K562 (cell line): Measurements from ENCODE around the gene TULP1. TPM values are rescaled to one million over a fixed set of nuclear protein-coding genes. Genes with fewer than 3 reads are reported as not detected.

Experiments
- ATAC-seq: fragments of 200-7000 bp; cut with Tn5 transposase; 3 replicates; pipeline ENCODE4 v1.9.1; 2020; ENCODE audit warnings: moderate library complexity
- BruUV-seq: library from RNA; stranded (reverse); fragments of 400-500 nt; replicated peaks from 2 replicates; lab custom pipeline; 2021; lab: Mats Ljungman, UMichigan
- CTCF ChIA-PET: fragments of 300-600 bp; formaldehyde crosslinking; extraction: SDS; loops from one replicate; lab custom pipeline; 2021; ENCODE audit warnings: low intra/inter-chr PET ratio; lab: Yijun Ruan, JAX
- POLR2A ChIA-PET: fragments of 300-600, 350-650 bp; sonication (Branson Sonifier 250); formaldehyde crosslinking; extraction: SDS; loops from one replicate; lab custom pipeline; 2021; ENCODE audit warnings: antibody characterized with exemption, inconsistent platforms; lab: Yijun Ruan, JAX
- DNase-seq, 4 experiments: peaks; one replicate each; pipeline versions ENCODE4 v3.0.0 to v3.0.0-alpha.2; 2011 to 2018; ENCODE audit warnings: low spot score in 3 of 4, mixed read lengths in 3 of 4; ENCODE audit errors: extremely low read depth in 1 of 4
- FAIRE-seq: peaks from 2 replicates; lab custom pipeline; 2011; peaks lifted over from hg19 to GRCh38; lab: Jason Lieb, UNC
- H2AFZ ChIP-seq: 2 replicates; pipeline ENCODE4 v1.6.0; 2011; ENCODE audit warnings: low read depth, low read length, control low read depth, inconsistent platforms
- H3K27ac ChIP-seq: fragments of 200-600 bp; 3 replicates; pipeline ENCODE4 v1.8.0; 2011; ENCODE audit warnings: low read depth, mild to moderate bottlenecking, control low read depth, inconsistent platforms, low read length, moderate library complexity, mixed read lengths; ENCODE audit errors: extremely low read depth
- H3K27me3 ChIP-seq, 2 experiments: fragments of 300-600 bp in 1 of 2; 2 replicates in 1 of 2; 3 replicates in 1 of 2; pipeline versions ENCODE4 v1.6.0 to v1.8.0; 2011; ENCODE audit warnings: inconsistent platforms in 2 of 2, low read length in 2 of 2, mild to moderate bottlenecking in 1 of 2, mixed read lengths in 1 of 2, moderate library complexity in 1 of 2; ENCODE audit not compliant: control insufficient read depth in 2 of 2, insufficient read depth in 2 of 2
- H3K36me3 ChIP-seq: fragments of 300-600 bp; 3 replicates; pipeline ENCODE4 v1.8.0; 2011; ENCODE audit warnings: mild to moderate bottlenecking, low read length, inconsistent platforms; ENCODE audit not compliant: control insufficient read depth, insufficient read depth
- H3K4me1 ChIP-seq, 2 experiments: fragments of 200-600 bp in 1 of 2; replicated peaks in 1 of 2; 2 replicates in 1 of 2; 3 replicates in 1 of 2; pipeline versions ENCODE4 v1.5.1 to v1.8.0; 2011; ENCODE audit warnings: inconsistent platforms in 2 of 2, low read length in 2 of 2, mild to moderate bottlenecking in 1 of 2, mixed read lengths in 1 of 2, moderate library complexity in 1 of 2; ENCODE audit not compliant: control insufficient read depth in 2 of 2, insufficient read depth in 2 of 2
- H3K4me2 ChIP-seq: 2 replicates; pipeline ENCODE4 v1.6.1; 2011; ENCODE audit warnings: low read length, control low read depth, inconsistent platforms, mixed read lengths; ENCODE audit not compliant: insufficient read depth
- H3K4me3 ChIP-seq: fragments of 200-600 bp; sonication (generic), shearing (Covaris generic); 2 replicates; pipeline ENCODE4 v1.5.1; 2016; ENCODE audit warnings: control low read depth, inconsistent platforms
- H3K79me2 ChIP-seq: fragments of 200-600 bp; 3 replicates; pipeline ENCODE4 v1.8.0; 2011; ENCODE audit warnings: low read length, inconsistent platforms; ENCODE audit not compliant: control insufficient read depth, insufficient read depth
- H3K9ac ChIP-seq, 2 experiments: 2 replicates each; pipeline versions ENCODE4 v1.6.0 to v1.6.1; 2011; ENCODE audit warnings: low read depth in 2 of 2, low read length in 2 of 2, control low read depth in 1 of 2, inconsistent platforms in 1 of 2, mild to moderate bottlenecking in 1 of 2, mixed read lengths in 1 of 2; ENCODE audit not compliant: insufficient read depth in 1 of 2
- H3K9me1 ChIP-seq: one replicate; pipeline ENCODE4 v1.6.0; 2011; ENCODE audit warnings: inconsistent platforms, mild to moderate bottlenecking, low read length, moderate library complexity; ENCODE audit not compliant: control insufficient read depth, insufficient read depth
- H3K9me3 ChIP-seq: replicated peaks from 2 replicates; pipeline ENCODE4 v1.5.1; 2011; ENCODE audit warnings: low read depth, low read length, inconsistent platforms; ENCODE audit not compliant: control insufficient read depth, insufficient read depth
- H4K20me1 ChIP-seq: replicated peaks from 2 replicates; pipeline ENCODE4 v1.6.1; 2011; ENCODE audit warnings: low read length, inconsistent platforms, mixed read lengths; ENCODE audit not compliant: control insufficient read depth, insufficient read depth
- HES1 ChIP-seq: fragments of 450-650 bp; IDR thresholded peaks from 2 replicates; pipeline ENCODE4 v1.6.1; 2016; ENCODE audit warnings: low read depth, mild to moderate bottlenecking, moderate library complexity
- KDM5B ChIP-seq: fragments of 200-600 bp; sonication (generic); IDR thresholded peaks from 2 replicates; pipeline ENCODE4 v1.6.1; 2012; ENCODE audit warnings: low read depth, mild to moderate bottlenecking, moderate library complexity, low read length, control low read depth, inconsistent platforms; ENCODE audit not compliant: insufficient replicate concordance
- MAFK ChIP-seq: IDR thresholded peaks from 2 replicates; pipeline ENCODE4 v1.6.1; 2011; ENCODE audit warnings: low read length, improper control_type of control experiment
- OTX1 ChIP-seq: fragments of 450-650 bp; formaldehyde crosslinking; IDR thresholded peaks from 2 replicates; pipeline ENCODE4 v1.4.0; 2022; ENCODE audit warnings: mild to moderate bottlenecking
- PCBP2 ChIP-seq: fragments of 200-400 bp; formaldehyde crosslinking; IDR thresholded peaks from 2 replicates; pipeline ENCODE4 v1.6.1; 2018; ENCODE audit warnings: low read length, low read depth, mild to moderate bottlenecking, moderate library complexity; ENCODE audit not compliant: poor library complexity, severe bottlenecking
- RBM25 ChIP-seq: fragments of 200-400 bp; formaldehyde crosslinking; IDR thresholded peaks from 2 replicates; pipeline ENCODE4 v1.6.1; 2018; ENCODE audit warnings: low read length, low read depth, moderate library complexity; ENCODE audit not compliant: severe bottlenecking
- SRSF3 ChIP-seq: fragments of 200-400 bp; formaldehyde crosslinking; IDR thresholded peaks from 2 replicates; pipeline ENCODE4 v1.6.1; 2016; ENCODE audit warnings: mild to moderate bottlenecking, low read length, moderate library complexity; ENCODE audit not compliant: insufficient read depth
- TAF1 ChIP-seq: IDR thresholded peaks from 2 replicates; pipeline ENCODE4 v1.6.1; 2011; ENCODE audit warnings: mild to moderate bottlenecking, low read length, moderate library complexity; ENCODE audit not compliant: insufficient read depth, control insufficient read depth, severe bottlenecking; ENCODE audit errors: extremely low read depth
- TEAD4 ChIP-seq, 2 experiments: sonication (generic) in 1 of 2; formaldehyde crosslinking in 1 of 2; IDR thresholded peaks; 2 replicates each; pipeline versions ENCODE4 v1.6.1 to v1.8.0; 2012 to 2022; ENCODE audit warnings: borderline replicate concordance in 1 of 2, inconsistent platforms in 1 of 2, low read length in 1 of 2, mild to moderate bottlenecking in 1 of 2, missing genetic modification reagents in 1 of 2
- U2AF1 ChIP-seq: fragments of 200-400 bp; formaldehyde crosslinking; optimal IDR thresholded peaks from 2 replicates; pipeline ENCODE3; 2017; ENCODE audit warnings: mild to moderate bottlenecking, low read depth, low read length, moderate library complexity
- ZBTB1 ChIP-seq: sonication (generic); formaldehyde crosslinking; IDR thresholded peaks from 2 replicates; pipeline ENCODE4 v1.8.1; 2023; ENCODE audit warnings: missing genetic modification reagents, low read depth, mild to moderate bottlenecking, borderline replicate concordance
- ZNF668 ChIP-seq: fragments of 250-450 bp; sonication (Bioruptor Pico); IDR thresholded peaks from 2 replicates; pipeline ENCODE4 v1.8.0; 2022; ENCODE audit warnings: mild to moderate bottlenecking, inconsistent platforms
- WGBS: fragments of 100-300 bp; shearing (Covaris generic); methylation state at CpG from one replicate; pipeline ENCODE4 v1.1.6; 2016; ENCODE audit warnings: low coverage, mixed read lengths; ENCODE audit not compliant: insufficient coverage; ENCODE audit errors: missing lambda C conversion rate; 5-methylcytosine and 5-hydroxymethylcytosine counted together
- in situ Hi-C: fragments of 300-500 bp; cut with MboI; formaldehyde crosslinking; loops from 4 replicates; pipeline ENCODE4 v1.15.0; 2018; ENCODE audit warnings: inconsistent platforms, mixed read lengths
- intact Hi-C: fragments of 100-400 bp; cut with micrococcal nuclease; formaldehyde crosslinking; loops from 2 replicates; pipeline ENCODE4 v1.14.2; 2022
- polyA plus RNA-seq, 8 experiments: library from polyadenylated mRNA; depleted of rRNA in 4 of 8; stranded (reverse) in 5 of 8; unstranded in 3 of 8; fragments of >200 nt; fragmentation: Nextera tagmentation in 2 of 8; fragmentation: Illumina TruSeq in 1 of 8; extraction: Ambion mirVana in 2 of 8; extraction: Trizol in 1 of 8; gene quantifications; 2 replicates each; pipeline versions ENCODE4 v1.2.1 to v1.2.3, GENCODE V29; 2011 to 2014; ENCODE audit warnings: inconsistent platforms in 1 of 8, missing spikeins in 1 of 8
- total RNA-seq, 7 experiments: library from RNA; depleted of rRNA in 6 of 7; stranded (reverse); fragments of >200 nt in 6 of 7; fragmentation: Illumina TruSeq in 2 of 7; extraction: Trizol in 2 of 7; gene quantifications; 2 replicates each; pipeline versions ENCODE4 v1.2.1 to v1.2.3, GENCODE V29; 2011 to 2021; ENCODE audit warnings: low replicate concordance in 1 of 7
- TF ChIP-seq, protein P1 (sequence below): fragments of 450-650 bp; IDR thresholded peaks from 2 replicates; pipeline ENCODE4 v1.6.1; 2017; ENCODE audit warnings: antibody characterized with exemption
- TF ChIP-seq, protein P2 (sequence below): fragments of 250-450 bp; sonication (Bioruptor Pico); IDR thresholded peaks from 2 replicates; pipeline ENCODE4 v1.8.0; 2021; ENCODE audit warnings: mild to moderate bottlenecking, moderate library complexity

The TULP1 gene
- total and polyA plus RNA-seq, 9 of the 15 experiments (the other 6 are each of a cell fraction or from before 2014, with no cell fraction given) = 0.06 to 0.17 (median 0.09) TPM; not detected in 6

DNA sequence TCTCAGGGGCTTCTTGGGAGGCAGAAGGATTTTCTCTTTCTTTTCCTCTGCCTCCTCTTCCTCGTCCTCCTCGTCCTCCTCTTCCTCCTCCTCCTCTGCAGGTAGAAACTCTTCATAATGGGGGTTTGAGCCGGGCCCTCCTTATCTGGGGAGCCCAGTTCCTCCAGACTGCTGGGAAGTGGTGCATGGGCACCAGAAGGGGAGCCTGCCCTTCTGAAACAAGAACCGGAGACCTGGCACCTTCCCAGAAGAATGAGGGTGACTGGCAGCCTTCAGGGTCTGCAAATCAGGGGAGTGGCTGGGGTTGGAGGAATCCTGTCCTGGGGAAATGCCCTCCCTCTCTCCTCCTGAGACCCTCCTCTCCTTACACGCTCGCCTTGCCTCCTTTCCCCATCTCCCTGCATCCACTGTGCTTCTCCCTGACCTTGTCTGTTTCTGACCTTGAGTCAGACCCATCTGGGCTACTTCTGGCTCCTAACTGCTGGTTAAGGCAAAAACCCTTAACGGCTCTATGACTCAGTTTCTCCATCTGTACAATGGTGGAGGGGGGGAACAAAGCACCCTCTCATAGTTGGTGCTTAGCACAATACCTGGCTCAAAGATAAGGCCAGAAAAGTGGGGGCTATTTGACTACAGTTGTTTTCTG lies 1.7 kb downstream of the TULP1 start (continued):
- TF ChIP-seq, protein P1, sequence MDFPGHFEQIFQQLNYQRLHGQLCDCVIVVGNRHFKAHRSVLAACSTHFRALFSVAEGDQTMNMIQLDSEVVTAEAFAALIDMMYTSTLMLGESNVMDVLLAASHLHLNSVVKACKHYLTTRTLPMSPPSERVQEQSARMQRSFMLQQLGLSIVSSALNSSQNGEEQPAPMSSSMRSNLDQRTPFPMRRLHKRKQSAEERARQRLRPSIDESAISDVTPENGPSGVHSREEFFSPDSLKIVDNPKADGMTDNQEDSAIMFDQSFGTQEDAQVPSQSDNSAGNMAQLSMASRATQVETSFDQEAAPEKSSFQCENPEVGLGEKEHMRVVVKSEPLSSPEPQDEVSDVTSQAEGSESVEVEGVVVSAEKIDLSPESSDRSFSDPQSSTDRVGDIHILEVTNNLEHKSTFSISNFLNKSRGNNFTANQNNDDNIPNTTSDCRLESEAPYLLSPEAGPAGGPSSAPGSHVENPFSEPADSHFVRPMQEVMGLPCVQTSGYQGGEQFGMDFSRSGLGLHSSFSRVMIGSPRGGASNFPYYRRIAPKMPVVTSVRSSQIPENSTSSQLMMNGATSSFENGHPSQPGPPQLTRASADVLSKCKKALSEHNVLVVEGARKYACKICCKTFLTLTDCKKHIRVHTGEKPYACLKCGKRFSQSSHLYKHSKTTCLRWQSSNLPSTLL = no peak
- TF ChIP-seq HES1 (no peak), ZNF668 (CRISPR knock-in tag) (no peak)

GRCh38 chr6:35508542-35508941 lies 4.2 kb downstream of the TULP1 start:
- peaks cover 7% of the 10 kb centered on the region; the same call in 1 of the 2 replicates for H4K20me1 ChIP-seq
- H3K27ac ChIP-seq = no peak overlapping the region
- H3K4me3 ChIP-seq = no peak overlapping the region
- no peak overlapping the region; a peak in 1 of 4 replicates for H3K9ac ChIP-seq
- H3K79me2 ChIP-seq = no peaks in the 10 kb centered on the region
- no peaks in the 10 kb centered on the region for H3K36me3 ChIP-seq
- FAIRE-seq (no peak), ATAC-seq (no peak), DNase-seq (peak in 1 of 4 experiments; percentile 19)
- in situ Hi-C loops (no loop called here), intact Hi-C loops (no loop called here)
- TF ChIP-seq MAFK (no peak), RBM25 (no peak), SRSF3 (no peak), TEAD4 (IDR thresholded peaks at IDR 0.05; ENCODE audit: low read length) (no peak), TEAD4 (CRISPR knock-in tag; IDR thresholded peaks at IDR 0.05; ENCODE audit: borderline replicate concordance) (no peak), PCBP2 (no peak), KDM5B (no peak), OTX1 (CRISPR knock-in tag) (no peak), U2AF1 (no peak), ZBTB1 (CRISPR knock-in tag) (no peak), HES1 (no peak), TAF1 (no peak)
- TF ChIP-seq, protein P2, sequence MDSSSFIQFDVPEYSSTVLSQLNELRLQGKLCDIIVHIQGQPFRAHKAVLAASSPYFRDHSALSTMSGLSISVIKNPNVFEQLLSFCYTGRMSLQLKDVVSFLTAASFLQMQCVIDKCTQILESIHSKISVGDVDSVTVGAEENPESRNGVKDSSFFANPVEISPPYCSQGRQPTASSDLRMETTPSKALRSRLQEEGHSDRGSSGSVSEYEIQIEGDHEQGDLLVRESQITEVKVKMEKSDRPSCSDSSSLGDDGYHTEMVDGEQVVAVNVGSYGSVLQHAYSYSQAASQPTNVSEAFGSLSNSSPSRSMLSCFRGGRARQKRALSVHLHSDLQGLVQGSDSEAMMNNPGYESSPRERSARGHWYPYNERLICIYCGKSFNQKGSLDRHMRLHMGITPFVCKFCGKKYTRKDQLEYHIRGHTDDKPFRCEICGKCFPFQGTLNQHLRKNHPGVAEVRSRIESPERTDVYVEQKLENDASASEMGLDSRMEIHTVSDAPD (CRISPR knock-in tag) = no peak
- H3K4me2 ChIP-seq = no peak overlapping the region
- H3K9me1 ChIP-seq = no peaks in the 10 kb centered on the region
- peaks cover 45 to 71% of the 10 kb centered on the region in 2 experiments for H3K27me3 ChIP-seq
- BruUV-seq = no TSS peak
- peaks cover 0 to 13% of the 10 kb centered on the region in 2 experiments; a peak in 2 of 5 replicates for H3K4me1 ChIP-seq
- WGBS = 7% methylated on average over 5 of the region's 5 CpGs
- CTCF ChIA-PET = no interaction called here
- H3K9me3 ChIP-seq = no peaks in the 10 kb centered on the region
- POLR2A ChIA-PET = interaction anchor here (1.7 to 3.5 kb wide), 2 partner anchors 12 to 35 kb away, joined by 4 to 20 read pairs; partner anchors contain the start of gene TEAD3
- H2AFZ ChIP-seq = no peak overlapping the region
